ENCODE measurements around the gene HK2.

The HK2 gene

GRCh38 chr2:74836675-74837401, 2.9 kb downstream of the HK2 start:
- Histone ChIP-seq H3K4me2 (ENCODE audit: low read length) (no peak overlapping the region), H3K4me3 (ENCODE audit: low read length) (no peak overlapping the region), H3K4me1 (ENCODE audit: control insufficient read depth, insufficient read depth, low read length) (peaks cover 13% of the 10 kb centered on the region), H3K27me3 (ENCODE audit: control insufficient read depth, insufficient read depth, low read length) (no peaks in the 10 kb centered on the region), H3K9ac (ENCODE audit: low read depth, low read length) (no peak overlapping the region), H3K36me3 (ENCODE audit: insufficient read depth, low read length) (no peaks in the 10 kb centered on the region), H3K9me3 (replicated peaks; ENCODE audit: low read length) (no peaks in the 10 kb centered on the region)

- Histone ChIP-seq H3K36me3 (ENCODE audit: insufficient read depth, low read length) (no peaks in the 10 kb centered on the region), H3K4me3 (ENCODE audit: low read length) (no peak overlapping the region), H3K9ac (ENCODE audit: low read depth, low read length) (no peak overlapping the region), H3K9me3 (replicated peaks; ENCODE audit: low read length) (no peaks in the 10 kb centered on the region), H3K27me3 (ENCODE audit: control insufficient read depth, insufficient read depth, low read length) (no peaks in the 10 kb centered on the region), H3K4me2 (ENCODE audit: low read length) (no peak overlapping the region), H3K4me1 (ENCODE audit: control insufficient read depth, insufficient read depth, low read length) (peaks cover 41% of the 10 kb centered on the region)
Measured at GRCh38 chr2:74841641-74842040, 7.7 kb downstream of the HK2 start.

- H3K27me3 ChIP-seq (ENCODE audit: control insufficient read depth, insufficient read depth, low read length) = no peaks in the 10 kb centered on the region
- peak overlapping the region; percentile 21 for H3K4me3 ChIP-seq (ENCODE audit: low read length)
- peak overlapping the region; percentile 58 for H3K4me2 ChIP-seq (ENCODE audit: low read length)
- H3K4me1 ChIP-seq (ENCODE audit: control insufficient read depth, insufficient read depth, low read length) = peaks cover 46% of the 10 kb centered on the region
- H3K36me3 ChIP-seq (ENCODE audit: insufficient read depth, low read length) = no peaks in the 10 kb centered on the region
- peak overlapping the region; percentile 31 for H3K9ac ChIP-seq (ENCODE audit: low read depth, low read length)
- no peaks in the 10 kb centered on the region for H3K9me3 ChIP-seq (replicated peaks; ENCODE audit: low read length)
Measured at GRCh38 chr2:74843433-74843832, 9.5 kb downstream of the HK2 start.

- H3K4me2 ChIP-seq (ENCODE audit: low read length) = peak overlapping the region; percentile 58
- peaks cover 47% of the 10 kb centered on the region for H3K4me1 ChIP-seq (ENCODE audit: control insufficient read depth, insufficient read depth, low read length)
- H3K9ac ChIP-seq (ENCODE audit: low read depth, low read length) = peak overlapping the region; percentile 31
- no peaks in the 10 kb centered on the region for H3K9me3 ChIP-seq (replicated peaks; ENCODE audit: low read length)
- peak overlapping the region; percentile 21 for H3K4me3 ChIP-seq (ENCODE audit: low read length)
- H3K27me3 ChIP-seq (ENCODE audit: control insufficient read depth, insufficient read depth, low read length) = no peaks in the 10 kb centered on the region
- no peaks in the 10 kb centered on the region for H3K36me3 ChIP-seq (ENCODE audit: insufficient read depth, low read length)
Measured at GRCh38 chr2:74843899-74844298, 10.0 kb downstream of the HK2 start.

- Histone ChIP-seq H3K27me3 (ENCODE audit: control insufficient read depth, insufficient read depth, low read length) (no peaks in the 10 kb centered on the region), H3K36me3 (ENCODE audit: insufficient read depth, low read length) (no peaks in the 10 kb centered on the region), H3K4me2 (ENCODE audit: low read length) (peak overlapping the region; percentile 36), H3K9ac (ENCODE audit: low read depth, low read length) (no peak overlapping the region), H3K9me3 (replicated peaks; ENCODE audit: low read length) (no peaks in the 10 kb centered on the region), H3K4me1 (ENCODE audit: control insufficient read depth, insufficient read depth, low read length) (peaks cover 55% of the 10 kb centered on the region), H3K4me3 (ENCODE audit: low read length) (no peak overlapping the region)
Measured at GRCh38 chr2:74844752-74845151, 10.8 kb downstream of the HK2 start.

GRCh38 chr2:74845217-74845751, 11.4 kb downstream of the HK2 start:
- H3K4me3 ChIP-seq (ENCODE audit: low read length) = no peak overlapping the region
- no peaks in the 10 kb centered on the region for H3K27me3 ChIP-seq (ENCODE audit: control insufficient read depth, insufficient read depth, low read length)
- H3K9me3 ChIP-seq (replicated peaks; ENCODE audit: low read length) = no peaks in the 10 kb centered on the region
- peak overlapping the region; percentile 52 for H3K4me2 ChIP-seq (ENCODE audit: low read length)
- H3K4me1 ChIP-seq (ENCODE audit: control insufficient read depth, insufficient read depth, low read length) = peaks cover 56% of the 10 kb centered on the region
- peak overlapping the region; percentile 64 for H3K9ac ChIP-seq (ENCODE audit: low read depth, low read length)
- no peaks in the 10 kb centered on the region for H3K36me3 ChIP-seq (ENCODE audit: insufficient read depth, low read length)

- Histone ChIP-seq H3K27me3 (ENCODE audit: control insufficient read depth, insufficient read depth, low read length) (no peaks in the 10 kb centered on the region), H3K4me3 (ENCODE audit: low read length) (no peak overlapping the region), H3K4me1 (ENCODE audit: control insufficient read depth, insufficient read depth, low read length) (peaks cover 59% of the 10 kb centered on the region), H3K4me2 (ENCODE audit: low read length) (peak overlapping the region; percentile 52), H3K9ac (ENCODE audit: low read depth, low read length) (peak overlapping the region; percentile 64), H3K9me3 (replicated peaks; ENCODE audit: low read length) (no peaks in the 10 kb centered on the region), H3K36me3 (ENCODE audit: insufficient read depth, low read length) (no peaks in the 10 kb centered on the region)
Measured at GRCh38 chr2:74845991-74846390, 12.1 kb downstream of the HK2 start.

- Histone ChIP-seq H3K27me3 (ENCODE audit: control insufficient read depth, insufficient read depth, low read length) (no peaks in the 10 kb centered on the region), H3K4me3 (ENCODE audit: low read length) (no peak overlapping the region), H3K4me1 (ENCODE audit: control insufficient read depth, insufficient read depth, low read length) (peaks cover 64% of the 10 kb centered on the region), H3K9me3 (replicated peaks; ENCODE audit: low read length) (no peaks in the 10 kb centered on the region), H3K9ac (ENCODE audit: low read depth, low read length) (no peak overlapping the region), H3K4me2 (ENCODE audit: low read length) (peak overlapping the region; percentile 52), H3K36me3 (ENCODE audit: insufficient read depth, low read length) (no peaks in the 10 kb centered on the region)
Measured at GRCh38 chr2:74846481-74846880, 12.6 kb downstream of the HK2 start.

- H3K4me1 ChIP-seq (ENCODE audit: control insufficient read depth, insufficient read depth, low read length) = peaks cover 64% of the 10 kb centered on the region
Measured at GRCh38 chr2:74847070-74847858, 13.3 kb downstream of the HK2 start.

GRCh38 chr2:74849228-74849892, 15.4 kb downstream of the HK2 start:
- peaks cover 45% of the 10 kb centered on the region for H3K4me1 ChIP-seq (ENCODE audit: control insufficient read depth, insufficient read depth, low read length)

More at GRCh38 chr2:74847070-74847858, 13.3 kb downstream of the HK2 start:
- no peaks in the 10 kb centered on the region for H3K9me3 ChIP-seq (replicated peaks; ENCODE audit: low read length)
- no peak overlapping the region for H3K4me3 ChIP-seq (ENCODE audit: low read length)
- no peaks in the 10 kb centered on the region for H3K36me3 ChIP-seq (ENCODE audit: insufficient read depth, low read length)
- no peak overlapping the region for H3K4me2 ChIP-seq (ENCODE audit: low read length)
- H3K27me3 ChIP-seq (ENCODE audit: control insufficient read depth, insufficient read depth, low read length) = no peaks in the 10 kb centered on the region
- H3K9ac ChIP-seq (ENCODE audit: low read depth, low read length) = no peak overlapping the region

GRCh38 chr2:74850496-74851190, 16.7 kb downstream of the HK2 start:
- Histone ChIP-seq H3K9ac (ENCODE audit: low read depth, low read length) (no peak overlapping the region), H3K36me3 (ENCODE audit: insufficient read depth, low read length) (no peaks in the 10 kb centered on the region), H3K4me3 (ENCODE audit: low read length) (no peak overlapping the region), H3K27me3 (ENCODE audit: control insufficient read depth, insufficient read depth, low read length) (no peaks in the 10 kb centered on the region), H3K4me1 (ENCODE audit: control insufficient read depth, insufficient read depth, low read length) (peaks cover 33% of the 10 kb centered on the region), H3K9me3 (replicated peaks; ENCODE audit: low read length) (no peaks in the 10 kb centered on the region), H3K4me2 (ENCODE audit: low read length) (no peak overlapping the region)

More at GRCh38 chr2:74849228-74849892, 15.4 kb downstream of the HK2 start:
- no peaks in the 10 kb centered on the region for H3K27me3 ChIP-seq (ENCODE audit: control insufficient read depth, insufficient read depth, low read length)
- H3K9ac ChIP-seq (ENCODE audit: low read depth, low read length) = no peak overlapping the region
- no peak overlapping the region for H3K4me3 ChIP-seq (ENCODE audit: low read length)
- no peak overlapping the region for H3K4me2 ChIP-seq (ENCODE audit: low read length)
- H3K9me3 ChIP-seq (replicated peaks; ENCODE audit: low read length) = no peaks in the 10 kb centered on the region
- H3K36me3 ChIP-seq (ENCODE audit: insufficient read depth, low read length) = no peaks in the 10 kb centered on the region
